Stomach smooth muscle (tissue), 2 donors: Measurements from ENCODE around the gene IL4I1.

ENCODE experiments used
- H3K27ac ChIP-seq: one replicate; pipeline ENCODE4 v1.7.0; 2013; ENCODE audit warnings: mild to moderate bottlenecking, low read length, inconsistent platforms
- H3K27me3 ChIP-seq, 2 donors: one replicate each; pipeline ENCODE4 v1.7.0; 2013; ENCODE audit warnings: low read length in 2 of 2; ENCODE audit not compliant: insufficient read depth in 2 of 2, control insufficient read depth in 1 of 2
- H3K36me3 ChIP-seq, 2 donors: one replicate each; pipeline ENCODE4 v1.7.0; 2013; ENCODE audit warnings: low read length in 2 of 2; ENCODE audit not compliant: control insufficient read depth in 2 of 2, insufficient read depth in 2 of 2
- H3K4me1 ChIP-seq: one replicate; pipeline ENCODE4 v1.7.0; 2013; ENCODE audit warnings: low read length; ENCODE audit not compliant: control insufficient read depth, insufficient read depth
- H3K4me3 ChIP-seq, 2 donors: one replicate each; pipeline ENCODE4 v1.7.0; 2013; ENCODE audit warnings: low read length in 2 of 2
- H3K9ac ChIP-seq, 2 donors: one replicate each; pipeline ENCODE4 v1.7.0; 2013; ENCODE audit warnings: low read length in 2 of 2, mild to moderate bottlenecking in 1 of 2
- H3K9me3 ChIP-seq, 2 donors: one replicate each; pipeline ENCODE4 v1.7.0; 2013; ENCODE audit warnings: low read length in 2 of 2; ENCODE audit not compliant: control insufficient read depth in 2 of 2
- donor health status: healthy.
- donor health status: Pancreatic carcinoma.

Gene IL4I1

DNA sequence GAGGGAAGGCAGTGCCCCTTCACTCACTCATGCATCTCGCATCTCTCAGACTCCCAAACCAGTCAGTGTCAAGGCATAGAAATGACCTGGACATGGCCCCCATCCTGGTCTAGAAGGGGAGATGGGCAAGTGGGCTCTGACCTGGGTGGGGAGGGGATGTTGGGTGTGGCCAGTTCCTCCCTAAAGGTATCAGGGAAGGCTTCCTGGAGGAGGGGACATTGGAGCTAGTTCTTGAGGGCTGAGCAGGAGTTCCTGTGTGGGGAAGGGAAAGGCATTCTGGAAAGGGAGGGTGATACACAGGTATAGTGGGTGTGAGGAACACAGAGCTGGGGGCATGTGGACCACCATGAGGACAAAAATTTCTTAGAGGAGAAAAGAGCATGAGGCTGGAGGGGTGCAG is 4.0 kb downstream of the IL4I1 start:
- Histone ChIP-seq H3K27me3 (peaks cover 10 to 17% of the 10 kb centered on the region in 2 donors), H3K36me3 (peaks cover 0 to 3% of the 10 kb centered on the region in 2 donors), H3K27ac (no peak overlapping the region), H3K9me3 (no peaks in the 10 kb centered on the region), H3K9ac (no peak overlapping the region), H3K4me1 (peaks cover 18% of the 10 kb centered on the region), H3K4me3 (no peak overlapping the region)

DNA sequence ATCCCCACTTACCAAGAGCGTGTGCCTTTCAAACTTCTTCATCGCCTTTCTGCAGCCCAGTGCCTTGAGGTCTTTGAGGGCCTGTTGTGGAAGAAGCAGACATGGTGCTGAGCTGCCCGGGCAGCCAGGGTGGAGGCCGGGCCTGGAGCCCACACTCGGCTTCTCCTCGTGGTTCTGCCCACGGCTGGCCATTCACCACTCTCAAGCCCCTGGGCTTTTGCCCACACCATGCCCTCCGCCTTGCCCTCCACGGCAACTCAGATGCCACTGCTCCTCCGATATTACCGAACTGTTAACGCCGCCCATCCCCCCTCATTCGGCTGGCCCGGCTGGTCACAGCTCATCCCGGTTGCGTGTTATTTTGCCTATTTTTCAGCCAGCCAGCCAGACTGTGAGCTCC is 5.3 kb downstream of the IL4I1 start:
- H3K9me3 ChIP-seq, result no peaks in the 10 kb centered on the region
- H3K27me3 ChIP-seq, result peaks cover 10 to 17% of the 10 kb centered on the region in 2 donors
- no peak overlapping the region for H3K9ac ChIP-seq
- H3K36me3 ChIP-seq, result peaks cover 0 to 3% of the 10 kb centered on the region in 2 donors
- no peak overlapping the region for H3K27ac ChIP-seq
- no peak overlapping the region for H3K4me3 ChIP-seq
- H3K4me1 ChIP-seq, result peaks cover 6% of the 10 kb centered on the region

DNA sequence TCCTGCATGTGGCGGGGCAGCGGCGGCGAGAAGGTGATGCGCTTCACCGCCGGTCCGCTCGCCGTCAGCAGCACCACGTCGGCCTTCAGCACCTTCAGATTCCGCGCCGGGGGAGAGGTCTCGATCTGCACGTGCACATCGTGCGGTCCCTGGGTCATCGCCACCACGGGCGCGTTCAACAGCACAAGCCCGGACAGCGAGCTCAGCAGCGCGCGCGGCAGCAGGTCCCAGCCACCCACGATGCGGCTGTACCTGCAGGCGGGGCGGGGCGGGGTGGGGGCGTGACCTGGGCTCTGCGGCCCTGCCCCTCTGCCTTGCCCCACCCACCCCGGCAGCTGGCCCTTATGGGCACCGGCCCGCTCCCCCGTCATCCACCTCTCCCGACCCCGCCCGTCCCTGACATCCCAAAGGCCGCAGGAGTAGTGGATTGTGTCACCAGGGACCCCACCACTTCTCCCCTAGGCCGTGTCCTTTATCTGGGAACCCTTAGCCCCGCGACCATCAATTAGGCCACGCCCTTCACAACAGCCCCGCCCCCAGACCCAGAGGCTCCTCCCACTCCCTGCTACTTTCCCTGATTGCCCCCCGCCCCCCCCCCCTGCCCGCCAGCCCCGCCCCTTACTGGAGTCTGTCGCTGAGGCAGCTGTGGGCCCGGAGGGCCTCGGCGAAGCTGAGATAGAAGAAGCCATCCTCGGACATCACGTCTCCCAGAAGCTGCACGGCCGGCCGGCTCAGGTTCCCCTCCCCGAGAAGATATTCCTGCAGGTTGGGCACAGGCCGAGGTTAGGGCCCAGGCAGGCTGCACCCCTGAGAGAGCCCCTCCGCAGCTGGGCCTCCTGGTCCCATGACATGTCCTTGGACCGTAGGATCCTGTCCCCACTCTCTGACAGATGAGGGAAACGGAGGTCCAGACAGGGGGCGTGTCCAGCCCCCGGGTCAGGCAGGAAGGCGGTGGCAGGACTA is 6.1 kb downstream of the IL4I1 start:
- peaks cover 6% of the 10 kb centered on the region for H3K4me1 ChIP-seq

DNA sequence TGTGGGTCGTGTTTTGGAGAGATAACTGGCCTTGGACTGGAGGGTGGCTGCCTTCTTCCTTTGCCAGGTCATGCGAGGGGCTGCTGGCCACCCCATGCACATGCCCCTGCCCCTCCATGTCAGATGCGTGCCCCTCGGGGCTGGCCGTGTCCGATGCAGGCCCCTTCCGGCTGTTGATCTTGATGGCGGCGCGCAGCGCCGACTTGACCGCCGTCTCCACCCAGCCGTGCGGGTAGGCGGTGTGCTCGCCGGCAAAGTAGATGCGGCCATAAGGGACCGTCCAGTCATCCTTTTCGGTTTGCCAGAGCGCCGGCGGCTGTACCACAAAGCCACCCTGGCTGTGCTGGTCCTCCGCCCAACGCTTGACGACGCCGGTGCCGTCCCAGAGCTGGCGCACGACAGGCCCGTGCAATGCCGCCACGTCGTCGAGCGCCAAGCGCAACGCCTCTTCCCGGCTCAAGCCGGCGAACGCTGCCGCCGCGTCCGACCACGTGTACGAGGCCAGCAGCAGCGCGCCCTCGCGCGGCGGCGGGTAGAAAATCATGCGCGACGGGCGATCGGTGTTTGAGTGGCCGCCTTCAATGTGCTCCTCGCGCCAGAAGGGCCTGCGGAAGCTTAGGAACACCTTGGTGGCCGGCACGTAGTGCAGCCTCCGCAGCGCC is 6.9 kb downstream of the IL4I1 start:
- Histone ChIP-seq H3K4me1 (peaks cover 6% of the 10 kb centered on the region), H3K9me3 (no peaks in the 10 kb centered on the region), H3K9ac (no peak overlapping the region), H3K4me3 (peak overlapping the region in 1 of 2 donors; percentile 35), H3K27me3 (peaks cover 10 to 17% of the 10 kb centered on the region in 2 donors), H3K36me3 (peaks cover 2 to 9% of the 10 kb centered on the region in 2 donors), H3K27ac (no peak overlapping the region)

More for the DNA sequence above, 6.1 kb downstream of the IL4I1 start:
- Histone ChIP-seq H3K36me3 (peaks cover 0 to 6% of the 10 kb centered on the region in 2 donors), H3K9ac (no peak overlapping the region), H3K27me3 (peaks cover 10 to 17% of the 10 kb centered on the region in 2 donors), H3K4me3 (peak overlapping the region in 1 of 2 donors; percentile 35), H3K27ac (no peak overlapping the region), H3K9me3 (no peaks in the 10 kb centered on the region)

DNA sequence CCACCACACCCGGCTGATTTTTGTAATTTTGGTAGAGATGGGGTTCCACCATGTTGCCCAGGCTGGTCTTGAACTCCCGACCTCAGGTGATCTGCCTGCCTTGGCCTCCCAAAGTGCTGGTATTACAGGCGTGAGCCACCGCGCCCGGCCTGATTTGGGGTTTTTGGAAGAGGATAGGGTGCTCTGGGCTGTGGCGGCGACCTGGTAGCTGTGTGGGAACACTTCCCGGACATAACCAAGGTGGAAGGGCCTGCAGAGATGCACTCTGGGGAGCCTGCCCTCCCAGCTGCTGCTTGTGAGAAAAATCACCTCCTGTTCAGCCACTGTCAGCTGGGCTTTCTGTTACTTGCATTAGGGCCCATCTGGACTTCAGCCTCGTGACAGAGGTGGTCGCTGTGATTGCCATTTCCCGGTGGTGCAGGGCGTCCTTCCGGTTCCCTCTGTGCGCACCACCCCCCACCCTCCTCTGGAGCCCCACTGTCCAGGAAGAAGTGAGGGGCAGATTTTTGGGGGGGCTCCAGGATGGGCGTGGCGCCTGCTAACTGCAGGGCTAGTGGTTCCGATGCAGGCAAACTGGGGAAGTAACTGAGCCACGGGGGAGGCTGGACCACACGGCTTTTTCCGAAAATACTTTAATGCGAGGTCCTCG is 7.5 kb downstream of the IL4I1 start:
- Histone ChIP-seq H3K4me3 (no peak overlapping the region), H3K36me3 (peaks cover 8 to 16% of the 10 kb centered on the region in 2 donors), H3K9ac (no peak overlapping the region), H3K27me3 (peaks cover 10 to 17% of the 10 kb centered on the region in 2 donors), H3K27ac (no peak overlapping the region), H3K4me1 (peaks cover 6% of the 10 kb centered on the region), H3K9me3 (no peaks in the 10 kb centered on the region)

DNA sequence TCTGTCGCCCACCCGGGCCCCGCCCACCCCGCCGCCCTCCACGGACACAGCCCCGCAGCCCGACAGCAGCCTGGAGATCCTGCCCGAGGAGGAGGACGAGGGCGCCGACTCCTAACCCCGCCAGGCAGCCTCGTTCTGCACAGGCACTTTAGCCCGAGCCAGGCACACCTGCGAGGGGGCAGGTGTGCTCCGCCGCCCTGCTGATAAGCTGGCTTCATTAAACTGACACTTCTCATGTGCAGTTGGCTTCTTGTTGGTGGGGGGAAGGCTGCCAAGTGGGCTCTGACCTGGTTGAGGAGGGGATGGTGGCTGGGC is 8.2 kb downstream of the IL4I1 start:
- H3K27me3 ChIP-seq, result peaks cover 10 to 17% of the 10 kb centered on the region in 2 donors
- H3K4me1 ChIP-seq, result peaks cover 6% of the 10 kb centered on the region
- no peak overlapping the region for H3K4me3 ChIP-seq
- no peak overlapping the region for H3K27ac ChIP-seq
- no peak overlapping the region for H3K9ac ChIP-seq
- H3K36me3 ChIP-seq, result peaks cover 15 to 23% of the 10 kb centered on the region in 2 donors
- no peaks in the 10 kb centered on the region for H3K9me3 ChIP-seq

DNA sequence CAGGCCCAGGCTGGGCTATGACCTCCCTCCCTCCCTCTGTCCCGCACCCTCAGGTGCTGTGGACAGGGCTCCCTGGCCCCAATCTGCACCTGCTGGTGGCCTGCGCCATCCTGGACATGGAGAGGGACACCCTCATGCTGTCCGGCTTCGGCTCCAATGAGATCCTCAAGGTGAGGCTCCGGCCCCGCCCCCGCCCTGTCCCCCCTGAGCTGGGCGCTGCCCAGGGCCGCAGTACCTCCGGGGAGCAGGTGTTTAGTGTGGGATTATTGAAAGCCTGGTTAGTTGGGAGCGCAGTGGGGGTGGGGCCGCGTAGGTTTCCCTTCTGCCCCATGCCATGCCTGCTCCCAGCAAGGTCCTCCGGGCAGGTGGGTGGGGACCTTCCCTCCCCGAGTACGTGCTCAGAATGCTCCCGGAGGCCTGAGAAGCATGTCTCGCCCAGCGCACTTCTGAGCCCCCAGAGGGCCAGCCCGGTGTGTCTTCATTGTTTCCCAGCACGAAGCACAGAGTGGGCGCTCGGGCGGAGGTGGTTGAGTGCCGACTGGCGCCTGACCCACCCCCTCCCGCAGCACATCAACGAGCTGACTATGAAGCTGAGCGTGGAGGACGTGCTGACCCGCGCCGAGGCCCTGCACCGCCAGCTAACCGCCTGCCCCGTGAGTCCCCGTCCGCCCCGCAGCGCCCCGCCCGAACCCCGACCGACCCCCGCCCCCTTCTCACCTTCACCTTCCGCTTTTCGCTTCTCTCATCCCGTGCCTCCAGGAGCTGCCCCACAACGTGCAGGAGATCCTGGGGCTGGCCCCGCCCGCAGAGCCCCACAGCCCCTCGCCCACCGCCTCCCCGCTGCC is 8.8 kb downstream of the IL4I1 start:
- Histone ChIP-seq H3K27me3 (peaks cover 10 to 16% of the 10 kb centered on the region in 2 donors), H3K4me3 (no peak overlapping the region), H3K4me1 (peaks cover 6% of the 10 kb centered on the region), H3K36me3 (peaks cover 21 to 28% of the 10 kb centered on the region in 2 donors), H3K27ac (no peak overlapping the region), H3K9ac (no peak overlapping the region), H3K9me3 (peaks cover 0 to 2% of the 10 kb centered on the region in 2 donors)

DNA sequence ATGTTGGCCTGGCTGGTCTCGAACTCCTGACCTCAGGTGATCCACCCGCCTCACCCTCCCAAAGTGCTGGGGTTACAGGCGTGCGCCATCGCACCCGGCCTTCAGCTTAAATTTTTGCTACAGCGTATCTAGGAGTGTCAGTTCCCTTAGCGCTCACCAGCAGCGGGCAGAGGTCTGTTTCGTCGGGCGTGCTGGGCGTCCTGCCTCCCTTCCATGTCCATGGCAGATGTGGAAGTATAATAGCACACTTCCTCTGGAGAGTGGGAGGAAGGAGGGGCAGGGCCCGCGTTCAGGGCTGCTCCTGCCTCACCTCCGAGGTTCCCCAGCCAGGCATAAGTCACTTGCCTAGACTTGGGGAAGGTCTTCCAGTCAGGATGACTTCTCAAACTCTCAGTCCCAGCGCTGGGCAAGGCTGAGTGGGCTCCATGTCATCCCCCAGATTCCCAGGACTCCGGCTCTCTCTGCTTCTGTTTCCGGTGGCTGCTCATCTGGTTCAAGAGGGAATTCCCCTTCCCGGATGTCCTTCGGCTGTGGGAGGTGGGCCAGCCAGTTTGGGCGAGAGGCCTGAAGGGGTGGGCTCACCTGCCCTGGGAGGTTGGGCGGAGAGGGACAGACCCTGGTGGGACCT is 9.5 kb downstream of the IL4I1 start:
- H3K4me3 ChIP-seq, result no peak overlapping the region
- H3K9ac ChIP-seq, result no peak overlapping the region
- H3K27me3 ChIP-seq, result peaks cover 10 to 13% of the 10 kb centered on the region in 2 donors
- peaks cover 0 to 3% of the 10 kb centered on the region in 2 donors for H3K9me3 ChIP-seq
- H3K4me1 ChIP-seq, result peaks cover 6% of the 10 kb centered on the region
- H3K36me3 ChIP-seq, result peaks cover 28 to 35% of the 10 kb centered on the region in 2 donors
- H3K27ac ChIP-seq, result no peak overlapping the region

DNA sequence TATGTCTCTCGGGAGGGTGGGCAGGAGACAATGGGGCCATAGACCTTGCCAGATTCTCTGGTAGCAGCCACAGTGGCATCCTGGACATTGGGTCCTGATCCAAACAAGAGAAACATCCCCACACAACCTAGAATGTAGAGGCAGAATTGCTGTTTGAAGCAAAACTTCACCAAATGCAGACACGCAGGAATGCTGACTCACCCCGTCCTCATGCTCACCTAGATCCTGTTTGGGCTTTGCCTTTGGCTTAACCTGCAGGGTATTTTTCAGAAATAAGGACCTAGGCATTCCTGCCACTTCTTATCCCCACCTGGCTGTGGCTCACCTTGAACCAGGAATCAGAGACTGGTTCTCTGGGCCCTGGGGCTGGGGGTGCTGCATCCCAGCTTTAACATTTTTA is 11.9 kb downstream of the IL4I1 start:
- H3K4me3 ChIP-seq, result no peak overlapping the region
- H3K27ac ChIP-seq, result no peak overlapping the region
- H3K9me3 ChIP-seq, result peaks cover 0 to 3% of the 10 kb centered on the region in 2 donors
- H3K9ac ChIP-seq, result no peak overlapping the region
- H3K36me3 ChIP-seq, result peaks cover 50 to 56% of the 10 kb centered on the region in 2 donors
- peaks cover 3% of the 10 kb centered on the region for H3K4me1 ChIP-seq
- H3K27me3 ChIP-seq, result peaks cover 5 to 6% of the 10 kb centered on the region in 2 donors
